K562 (cell line): ENCODE data around the gene WHAMM. TPM values are rescaled to one million over a fixed set of nuclear protein-coding genes. Genes with fewer than 3 reads are reported as not detected.

Experiments used
- ATAC-seq: fragments of 200-7000 bp; cut with Tn5 transposase; 3 replicates; pipeline ENCODE4 v1.9.1; 2020; ENCODE audit warnings: moderate library complexity
- BruUV-seq: library from RNA; stranded (reverse); fragments of 400-500 nt; replicated peaks from 2 replicates; lab custom pipeline; 2021; lab: Mats Ljungman, UMichigan
- CTCF ChIA-PET: fragments of 300-600 bp; formaldehyde crosslinking; extraction: SDS; loops from one replicate; lab custom pipeline; 2021; ENCODE audit warnings: low intra/inter-chr PET ratio; lab: Yijun Ruan, JAX
- POLR2A ChIA-PET: fragments of 300-600, 350-650 bp; sonication (Branson Sonifier 250); formaldehyde crosslinking; extraction: SDS; loops from one replicate; lab custom pipeline; 2021; ENCODE audit warnings: antibody characterized with exemption, inconsistent platforms; lab: Yijun Ruan, JAX
- DNase-seq, 4 experiments: peaks; one replicate each; pipeline versions ENCODE4 v3.0.0 to v3.0.0-alpha.2; 2011 to 2018; ENCODE audit warnings: low spot score in 3 of 4, mixed read lengths in 3 of 4; ENCODE audit errors: extremely low read depth in 1 of 4
- FAIRE-seq: peaks from 2 replicates; lab custom pipeline; 2011; peaks lifted over from hg19 to GRCh38; lab: Jason Lieb, UNC
- H2AFZ ChIP-seq: 2 replicates; pipeline ENCODE4 v1.6.0; 2011; ENCODE audit warnings: low read depth, low read length, control low read depth, inconsistent platforms
- H3K27ac ChIP-seq: fragments of 200-600 bp; 3 replicates; pipeline ENCODE4 v1.8.0; 2011; ENCODE audit warnings: low read depth, mild to moderate bottlenecking, control low read depth, inconsistent platforms, low read length, moderate library complexity, mixed read lengths; ENCODE audit errors: extremely low read depth
- H3K27me3 ChIP-seq, 2 experiments: fragments of 300-600 bp in 1 of 2; 2 replicates in 1 of 2; 3 replicates in 1 of 2; pipeline versions ENCODE4 v1.6.0 to v1.8.0; 2011; ENCODE audit warnings: inconsistent platforms in 2 of 2, low read length in 2 of 2, mild to moderate bottlenecking in 1 of 2, mixed read lengths in 1 of 2, moderate library complexity in 1 of 2; ENCODE audit not compliant: control insufficient read depth in 2 of 2, insufficient read depth in 2 of 2
- H3K36me3 ChIP-seq: fragments of 300-600 bp; 3 replicates; pipeline ENCODE4 v1.8.0; 2011; ENCODE audit warnings: mild to moderate bottlenecking, low read length, inconsistent platforms; ENCODE audit not compliant: control insufficient read depth, insufficient read depth
- H3K4me1 ChIP-seq, 2 experiments: fragments of 200-600 bp in 1 of 2; replicated peaks in 1 of 2; 2 replicates in 1 of 2; 3 replicates in 1 of 2; pipeline versions ENCODE4 v1.5.1 to v1.8.0; 2011; ENCODE audit warnings: inconsistent platforms in 2 of 2, low read length in 2 of 2, mild to moderate bottlenecking in 1 of 2, mixed read lengths in 1 of 2, moderate library complexity in 1 of 2; ENCODE audit not compliant: control insufficient read depth in 2 of 2, insufficient read depth in 2 of 2
- H3K4me2 ChIP-seq: 2 replicates; pipeline ENCODE4 v1.6.1; 2011; ENCODE audit warnings: low read length, control low read depth, inconsistent platforms, mixed read lengths; ENCODE audit not compliant: insufficient read depth
- H3K4me3 ChIP-seq: fragments of 200-600 bp; sonication (generic), shearing (Covaris generic); 2 replicates; pipeline ENCODE4 v1.5.1; 2016; ENCODE audit warnings: control low read depth, inconsistent platforms
- H3K79me2 ChIP-seq: fragments of 200-600 bp; 3 replicates; pipeline ENCODE4 v1.8.0; 2011; ENCODE audit warnings: low read length, inconsistent platforms; ENCODE audit not compliant: control insufficient read depth, insufficient read depth
- H3K9ac ChIP-seq, 2 experiments: 2 replicates each; pipeline versions ENCODE4 v1.6.0 to v1.6.1; 2011; ENCODE audit warnings: low read depth in 2 of 2, low read length in 2 of 2, control low read depth in 1 of 2, inconsistent platforms in 1 of 2, mild to moderate bottlenecking in 1 of 2, mixed read lengths in 1 of 2; ENCODE audit not compliant: insufficient read depth in 1 of 2
- H3K9me1 ChIP-seq: one replicate; pipeline ENCODE4 v1.6.0; 2011; ENCODE audit warnings: inconsistent platforms, mild to moderate bottlenecking, low read length, moderate library complexity; ENCODE audit not compliant: control insufficient read depth, insufficient read depth
- H3K9me3 ChIP-seq: replicated peaks from 2 replicates; pipeline ENCODE4 v1.5.1; 2011; ENCODE audit warnings: low read depth, low read length, inconsistent platforms; ENCODE audit not compliant: control insufficient read depth, insufficient read depth
- H4K20me1 ChIP-seq: replicated peaks from 2 replicates; pipeline ENCODE4 v1.6.1; 2011; ENCODE audit warnings: low read length, inconsistent platforms, mixed read lengths; ENCODE audit not compliant: control insufficient read depth, insufficient read depth
- CREBBP ChIP-seq: IDR thresholded peaks from one replicate; pipeline ENCODE4 v1.6.1; 2012; ENCODE audit warnings: low read depth, mild to moderate bottlenecking, control low read depth, inconsistent platforms, low read length
- ETS2 ChIP-seq: IDR thresholded peaks from 2 replicates; pipeline ENCODE4 v1.6.1; 2016; ENCODE audit warnings: borderline replicate concordance, missing genetic modification characterization, mild to moderate bottlenecking, moderate library complexity, missing compliant biosample characterization; ENCODE audit not compliant: poor library complexity, severe bottlenecking
- GTF2B ChIP-seq: IDR thresholded peaks from 2 replicates; pipeline ENCODE4 v1.6.1; 2011; ENCODE audit not compliant: insufficient read length; ENCODE audit errors: extremely low read depth
- IRF9 ChIP-seq: fragments of 450-650 bp; IDR thresholded peaks from 2 replicates; pipeline ENCODE4 v1.6.1; 2016; ENCODE audit warnings: missing biosample characterization, missing genetic modification characterization
- L3MBTL2 ChIP-seq: fragments of 450-650 bp; IDR thresholded peaks from 2 replicates; pipeline ENCODE4 v1.6.1; 2016; ENCODE audit warnings: mild to moderate bottlenecking, moderate library complexity
- MCM5 ChIP-seq: fragments of 450-650 bp; IDR thresholded peaks from 2 replicates; pipeline ENCODE4 v1.6.1; 2016; ENCODE audit warnings: low read depth
- NFIC ChIP-seq: fragments of 450-650 bp; IDR thresholded peaks from 2 replicates; pipeline ENCODE4 v1.6.1; 2017; ENCODE audit warnings: mild to moderate bottlenecking, inconsistent platforms
- NFYB ChIP-seq: IDR thresholded peaks from 2 replicates; pipeline ENCODE4 v1.6.1; 2011; ENCODE audit warnings: mild to moderate bottlenecking, moderate library complexity; ENCODE audit not compliant: insufficient read length; ENCODE audit errors: extremely low read depth
- PHB2 ChIP-seq: fragments of 450-650 bp; IDR thresholded peaks from 2 replicates; pipeline ENCODE4 v1.6.1; 2017; ENCODE audit warnings: low read depth
- POLR2B ChIP-seq: fragments of 450-650 bp; IDR thresholded peaks from 2 replicates; pipeline ENCODE4 v1.6.1; 2018; ENCODE audit warnings: low read depth; ENCODE audit not compliant: partially characterized antibody
- RFX1 ChIP-seq: fragments of 450-650 bp; IDR thresholded peaks from 2 replicates; pipeline ENCODE4 v1.6.1; 2016; ENCODE audit warnings: mild to moderate bottlenecking, moderate library complexity
- TARDBP ChIP-seq: fragments of 450-650 bp; IDR thresholded peaks from 2 replicates; pipeline ENCODE4 v1.6.1; 2016
- TBP ChIP-seq: optimal IDR thresholded peaks from 2 replicates; pipeline ENCODE3; 2011; ENCODE audit warnings: low read depth, low read length, improper control_type of control experiment
- TRIM28 ChIP-seq: fragments of 450-650 bp; IDR thresholded peaks from 2 replicates; pipeline ENCODE4 v1.6.1; 2017
- ZNF124 ChIP-seq: sonication (generic); formaldehyde crosslinking; IDR thresholded peaks from 2 replicates; pipeline ENCODE4 v1.8.1; 2022; ENCODE audit warnings: missing genetic modification reagents
- ZNF644 ChIP-seq: fragments of 200-800 bp; sonication (Bioruptor generic); IDR thresholded peaks from 2 replicates; pipeline ENCODE4 v1.6.1; 2016; ENCODE audit warnings: low read depth, missing genetic modification characterization, missing compliant biosample characterization
- ZNF780A ChIP-seq: fragments of 250-450 bp; sonication (Bioruptor Pico); IDR thresholded peaks from 2 replicates; pipeline ENCODE4 v1.5.0; 2021; ENCODE audit warnings: mild to moderate bottlenecking
- WGBS: fragments of 100-300 bp; shearing (Covaris generic); methylation state at CpG from one replicate; pipeline ENCODE4 v1.1.6; 2016; ENCODE audit warnings: low coverage, mixed read lengths; ENCODE audit not compliant: insufficient coverage; ENCODE audit errors: missing lambda C conversion rate; 5-methylcytosine and 5-hydroxymethylcytosine counted together
- in situ Hi-C: fragments of 300-500 bp; cut with MboI; formaldehyde crosslinking; loops from 4 replicates; pipeline ENCODE4 v1.15.0; 2018; ENCODE audit warnings: inconsistent platforms, mixed read lengths
- intact Hi-C: fragments of 100-400 bp; cut with micrococcal nuclease; formaldehyde crosslinking; loops from 2 replicates; pipeline ENCODE4 v1.14.2; 2022
- polyA plus RNA-seq, 8 experiments: library from polyadenylated mRNA; depleted of rRNA in 4 of 8; stranded (reverse) in 5 of 8; unstranded in 3 of 8; fragments of >200 nt; fragmentation: Nextera tagmentation in 2 of 8; fragmentation: Illumina TruSeq in 1 of 8; extraction: Ambion mirVana in 2 of 8; extraction: Trizol in 1 of 8; gene quantifications; 2 replicates each; pipeline versions ENCODE4 v1.2.1 to v1.2.3, GENCODE V29; 2011 to 2014; ENCODE audit warnings: inconsistent platforms in 1 of 8, missing spikeins in 1 of 8
- total RNA-seq, 7 experiments: library from RNA; depleted of rRNA in 6 of 7; stranded (reverse); fragments of >200 nt in 6 of 7; fragmentation: Illumina TruSeq in 2 of 7; extraction: Trizol in 2 of 7; gene quantifications; 2 replicates each; pipeline versions ENCODE4 v1.2.1 to v1.2.3, GENCODE V29; 2011 to 2021; ENCODE audit warnings: low replicate concordance in 1 of 7
- TF ChIP-seq, protein P1 (sequence below): fragments of 250-450 bp; sonication (Bioruptor Pico); IDR thresholded peaks from 2 replicates; pipeline ENCODE4 v1.4.0; 2020
- TF ChIP-seq, protein P2 (sequence below): sonication (generic); formaldehyde crosslinking; IDR thresholded peaks from 2 replicates; pipeline ENCODE4 v1.8.0; 2023; ENCODE audit warnings: mild to moderate bottlenecking, missing genetic modification reagents

WHAMM gene
- total and polyA plus RNA-seq, 9 of the 15 experiments (the other 6 are each of a cell fraction or from before 2014, with no cell fraction given): 2.0 to 4.8 (median 3.6) TPM

DNA sequence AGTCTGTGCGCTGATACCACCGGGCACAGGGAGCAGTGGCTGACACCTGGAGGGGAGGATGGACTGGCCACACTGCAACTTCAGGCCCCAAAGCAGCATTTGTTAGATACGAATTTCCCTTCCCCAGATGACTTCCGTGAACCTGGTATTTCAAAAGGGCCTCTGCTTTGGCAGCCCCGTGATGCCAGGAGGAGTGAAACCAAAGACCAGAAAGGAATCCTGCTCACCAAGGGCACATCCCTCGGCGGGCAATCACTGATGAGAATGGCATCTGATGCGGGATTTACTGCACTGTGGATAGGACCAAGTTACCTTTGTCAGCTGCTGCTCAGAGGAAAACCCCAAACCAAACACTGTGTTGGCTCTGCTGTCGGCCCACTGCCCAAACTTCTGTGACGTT, 65.5 kb downstream of the WHAMM start:
- Histone ChIP-seq H3K27ac (no peak overlapping the region), H3K9me3 (no peaks in the 10 kb centered on the region), H3K36me3 (no peaks in the 10 kb centered on the region), H3K79me2 (no peaks in the 10 kb centered on the region), H3K4me2 (no peak overlapping the region), H3K4me3 (no peak overlapping the region), H3K9ac (no peak overlapping the region), H3K27me3 (peaks cover 36 to 66% of the 10 kb centered on the region in 2 experiments), H3K9me1 (no peaks in the 10 kb centered on the region), H3K4me1 (peaks cover 0 to 7% of the 10 kb centered on the region in 2 experiments; a peak in 3 of 5 replicates), H2AFZ (no peak overlapping the region), H4K20me1 (no peaks in the 10 kb centered on the region)
- ChIA-PET CTCF (no interaction called here), POLR2A (interaction anchor here (1.1 kb wide), 1 partner anchor 10 kb away, joined by 4 read pairs; no protein-coding TSS in a partner anchor)
- WGBS: 3% methylated on average over 10 of the region's 10 CpGs
- intact Hi-C loops (no loop called here), in situ Hi-C loops (no loop called here)
- ATAC-seq (no peak), FAIRE-seq (no peak), DNase-seq (no peak)
- TF ChIP-seq TBP (no peak), POLR2B (no peak), PHB2 (no peak), TARDBP (no peak), ETS2 (tag) (no peak), ZNF124 (CRISPR knock-in tag) (no peak), RFX1 (no peak), NFIC (no peak), MCM5 (no peak), IRF9 (no peak), L3MBTL2 (no peak), TRIM28 (no peak), GTF2B (no peak), ZNF780A (CRISPR knock-in tag) (no peak), CREBBP (no peak), ZNF644 (tag) (no peak), NFYB (no peak)
- TF ChIP-seq, protein P1, sequence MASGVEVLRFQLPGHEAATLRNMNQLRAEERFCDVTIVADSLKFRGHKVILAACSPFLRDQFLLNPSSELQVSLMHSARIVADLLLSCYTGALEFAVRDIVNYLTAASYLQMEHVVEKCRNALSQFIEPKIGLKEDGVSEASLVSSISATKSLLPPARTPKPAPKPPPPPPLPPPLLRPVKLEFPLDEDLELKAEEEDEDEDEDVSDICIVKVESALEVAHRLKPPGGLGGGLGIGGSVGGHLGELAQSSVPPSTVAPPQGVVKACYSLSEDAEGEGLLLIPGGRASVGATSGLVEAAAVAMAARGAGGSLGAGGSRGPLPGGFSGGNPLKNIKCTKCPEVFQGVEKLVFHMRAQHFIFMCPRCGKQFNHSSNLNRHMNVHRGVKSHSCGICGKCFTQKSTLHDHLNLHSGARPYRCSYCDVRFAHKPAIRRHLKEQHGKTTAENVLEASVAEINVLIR: no peak
- TF ChIP-seq, protein P2, sequence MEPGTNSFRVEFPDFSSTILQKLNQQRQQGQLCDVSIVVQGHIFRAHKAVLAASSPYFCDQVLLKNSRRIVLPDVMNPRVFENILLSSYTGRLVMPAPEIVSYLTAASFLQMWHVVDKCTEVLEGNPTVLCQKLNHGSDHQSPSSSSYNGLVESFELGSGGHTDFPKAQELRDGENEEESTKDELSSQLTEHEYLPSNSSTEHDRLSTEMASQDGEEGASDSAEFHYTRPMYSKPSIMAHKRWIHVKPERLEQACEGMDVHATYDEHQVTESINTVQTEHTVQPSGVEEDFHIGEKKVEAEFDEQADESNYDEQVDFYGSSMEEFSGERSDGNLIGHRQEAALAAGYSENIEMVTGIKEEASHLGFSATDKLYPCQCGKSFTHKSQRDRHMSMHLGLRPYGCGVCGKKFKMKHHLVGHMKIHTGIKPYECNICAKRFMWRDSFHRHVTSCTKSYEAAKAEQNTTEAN (CRISPR knock-in tag): no peak
- BruUV-seq: no TSS peak
